Spleen (tissue), 11 donors: ENCODE measurements around the gene CAMK1D. TPM values are rescaled to one million over a fixed set of nuclear protein-coding genes. Genes with fewer than 3 reads are reported as not detected.

Experiments used
- DNase-seq: peaks from one replicate; pipeline ENCODE4 v3.0.0-alpha.2; 2020
- H3K27ac ChIP-seq, 8 donors: fragments of 200-600 bp; sonication (generic) in 7 of 8; 1 replicate in 4 of 8; 2 replicates in 4 of 8; pipeline versions ENCODE4 v1.5.0 to v1.8.0; 2016 to 2021; ENCODE audit warnings: inconsistent platforms in 4 of 8, mild to moderate bottlenecking in 4 of 8, moderate library complexity in 1 of 8
- H3K27me3 ChIP-seq, 7 donors: fragments of 200-600 bp; sonication (generic) in 6 of 7; replicated peaks in 1 of 7; 1 replicate in 4 of 7; 2 replicates in 3 of 7; pipeline versions ENCODE4 v1.5.0 to v1.8.0; 2016 to 2021; ENCODE audit warnings: inconsistent platforms in 3 of 7, mild to moderate bottlenecking in 1 of 7
- H3K36me3 ChIP-seq, 6 donors: fragments of 200-600 bp; sonication (generic) in 5 of 6; 1 replicate in 4 of 6; 2 replicates in 2 of 6; pipeline versions ENCODE4 v1.5.0 to v1.8.0; 2016 to 2021; ENCODE audit warnings: inconsistent platforms in 2 of 6
- H3K4me1 ChIP-seq, 6 donors: fragments of 200-600 bp; sonication (generic) in 5 of 6; 1 replicate in 3 of 6; 2 replicates in 3 of 6; pipeline versions ENCODE4 v1.5.0 to v1.8.0; 2016 to 2021; ENCODE audit warnings: inconsistent platforms in 3 of 6
- H3K4me3 ChIP-seq, 8 donors: fragments of 200-600 bp; sonication (generic) in 7 of 8; 1 replicate in 4 of 8; 2 replicates in 4 of 8; pipeline versions ENCODE4 v1.5.0 to v1.8.0; 2016 to 2021; ENCODE audit warnings: inconsistent platforms in 4 of 8, mild to moderate bottlenecking in 4 of 8, moderate library complexity in 2 of 8
- H3K9me3 ChIP-seq, 8 donors: fragments of 200-600 bp; sonication (generic) in 7 of 8; 1 replicate in 4 of 8; 2 replicates in 4 of 8; pipeline versions ENCODE4 v1.5.0 to v1.8.0; 2016 to 2021; ENCODE audit warnings: inconsistent platforms in 4 of 8
- CTCF ChIP-seq, 11 experiments: fragments of 200-600 bp in 7 of 11; fragments of 450-650 bp in 4 of 11; sonication (generic) in 4 of 11; IDR thresholded peaks in 8 of 11; conservative IDR thresholded peaks in 3 of 11; 1 replicate in 7 of 11; 2 replicates in 4 of 11; pipeline versions ENCODE4 v1.4.0 to v1.8.0; 2016 to 2021; ENCODE audit warnings: antibody characterized with exemption in 11 of 11, inconsistent platforms in 4 of 11, mild to moderate bottlenecking in 1 of 11
- POLR2A ChIP-seq, 3 donors: fragments of 450-650 bp; IDR thresholded peaks; one replicate each; pipeline ENCODE4 v1.5.1; 2017; ENCODE audit warnings: antibody characterized with exemption in 3 of 3, mild to moderate bottlenecking in 1 of 3
- POLR2AphosphoS5 ChIP-seq, 3 donors: sonication (generic); formaldehyde crosslinking; IDR thresholded peaks; one replicate each; pipeline ENCODE4 v1.5.1; 2017; ENCODE audit warnings: antibody characterized with exemption in 3 of 3
- WGBS, 5 donors: extraction: QIAGEN DNeasy Blood & Tissue Kit in 3 of 5; methylation state at CpG; one replicate each; pipeline versions ENCODE4 v1.1.5 to v1.1.7; 2013 to 2018; 5-methylcytosine and 5-hydroxymethylcytosine counted together
- intact Hi-C: fragments of 100-400 bp; cut with DNase I; formaldehyde crosslinking; loops from one replicate; pipeline ENCODE4 v1.15.0; 2023; ENCODE audit warnings: low total_unique reads
- polyA plus RNA-seq, 3 donors: library from polyadenylated mRNA; stranded (reverse); fragments of 200-250 nt; gene quantifications; one replicate each; pipeline ENCODE4 v1.2.1, GENCODE V29; 2013
- total RNA-seq, 7 donors: library from RNA; depleted of rRNA in 3 of 7; stranded (reverse); fragments of >200 nt in 3 of 7; fragmentation: NEBNext Ultra II Directional in 4 of 7; extraction: Animal tissue kit (Norgen Biotek cat#: 25700) in 4 of 7; gene quantifications; one replicate each; pipeline versions ENCODE4 v1.1.0 to v1.2.1, GENCODE V29; 2016 to 2021
- donor health status: healthy with polysubstance abuse.
- donor health status: DM: no; HTN: no; CAD: no; lungs with moderate emphysema.
- donor health status: DM: no; HTN: no; CAD: no.
- donor health status: Bipolar disorder and iron deficiency.
- donor health status: healthy.
- donor health status: DM: no; HTN: no; CAD: no.
- donor health status: DM: yes; HTN: yes; CAD: no.

Gene CAMK1D
- total and polyA plus RNA-seq, 10 donors = 6.8 to 34.5 (median 20.0) TPM

GRCh38 chr10:12769323-12770044, 420.1 kb downstream of the CAMK1D start:
- H3K27me3 ChIP-seq = no peaks in the 10 kb centered on the region
- 82 to 90% (median 86%) methylated on average over 14 of the region's 14 CpGs for WGBS, 5 donors
- intact Hi-C loops = no loop called here
- H3K36me3 ChIP-seq = peaks cover 0 to 44% (median 6%) of the 10 kb centered on the region in 6 donors
- DNase-seq = no peak
- no peak for TF ChIP-seq CTCF (IDR thresholded peaks at IDR 0.05 in 8 of 11, conservative IDR thresholded peaks at IDR 0.05 in 3 of 11)
- no peak for TF ChIP-seq POLR2AphosphoS5 (IDR thresholded peaks at IDR 0.05)
- TF ChIP-seq POLR2A (IDR thresholded peaks at IDR 0.05) = no peak
- H3K4me3 ChIP-seq = no peak overlapping the region
- no peaks in the 10 kb centered on the region for H3K9me3 ChIP-seq
- no peak overlapping the region for H3K27ac ChIP-seq
- H3K4me1 ChIP-seq = peaks cover 0 to 9% (median 3%) of the 10 kb centered on the region in 6 donors

- H3K4me1 ChIP-seq = peaks cover 0 to 9% (median 3%) of the 10 kb centered on the region in 6 donors
- H3K4me3 ChIP-seq = no peak overlapping the region
- DNase-seq = no peak
- TF ChIP-seq CTCF (IDR thresholded peaks at IDR 0.05 in 8 of 11, conservative IDR thresholded peaks at IDR 0.05 in 3 of 11) (no peak), POLR2A (IDR thresholded peaks at IDR 0.05) (no peak), POLR2AphosphoS5 (IDR thresholded peaks at IDR 0.05) (no peak)
- intact Hi-C loops = no loop called here
- H3K9me3 ChIP-seq = no peaks in the 10 kb centered on the region
- 91 to 93% (median 92%) methylated on average over 19 of the region's 19 CpGs for WGBS, 5 donors
- H3K27me3 ChIP-seq = no peaks in the 10 kb centered on the region
- H3K36me3 ChIP-seq = peaks cover 0 to 48% (median 6%) of the 10 kb centered on the region in 6 donors
- no peak overlapping the region for H3K27ac ChIP-seq
Observed at GRCh38 chr10:12771981-12772760, 422.8 kb downstream of the CAMK1D start.

DNA sequence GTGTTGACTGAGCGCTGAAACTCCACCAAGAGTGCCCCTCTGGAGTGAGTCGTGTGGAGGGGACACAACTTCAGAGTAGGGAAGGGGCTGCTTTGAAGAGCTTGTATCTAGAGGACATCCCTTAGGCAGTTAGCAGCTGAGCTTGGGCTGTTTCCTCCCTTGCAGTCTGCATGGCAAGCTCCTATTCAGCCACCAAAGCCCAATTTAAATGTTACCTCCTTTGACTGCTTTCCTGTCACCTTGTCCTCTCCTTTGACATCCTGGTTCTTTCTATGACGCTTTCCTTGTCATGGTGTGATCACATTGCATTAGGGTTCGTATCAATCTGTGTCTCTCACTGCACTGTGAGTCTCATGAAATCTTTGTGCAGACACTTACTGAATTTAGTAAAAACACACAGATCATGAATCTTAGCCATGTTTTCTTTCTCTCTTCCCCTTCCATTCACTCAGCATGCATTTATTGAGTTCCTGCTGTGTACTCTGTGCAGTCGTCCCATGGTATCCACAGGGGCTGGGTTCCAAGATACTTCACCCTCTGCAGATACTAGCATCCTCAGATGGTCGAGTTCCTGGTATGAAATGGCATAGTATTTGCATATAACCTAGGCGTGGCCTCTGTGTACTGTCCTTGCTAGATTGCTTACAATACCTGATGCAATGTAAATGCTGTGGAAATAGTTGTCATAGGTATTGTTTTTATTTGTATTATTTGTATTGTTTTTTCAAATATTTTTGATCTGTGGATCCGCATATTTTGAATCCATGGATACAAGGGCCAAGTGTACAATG, 423.6 kb downstream of the CAMK1D start:
- no peak overlapping the region for H3K27ac ChIP-seq
- H3K4me3 ChIP-seq = no peak overlapping the region
- 84 to 91% (median 88%) methylated on average over 8 of the region's 8 CpGs for WGBS, 5 donors
- no peaks in the 10 kb centered on the region for H3K27me3 ChIP-seq
- peaks cover 0 to 50% (median 6%) of the 10 kb centered on the region in 6 donors for H3K36me3 ChIP-seq
- H3K9me3 ChIP-seq = no peaks in the 10 kb centered on the region
- DNase-seq = no peak
- H3K4me1 ChIP-seq = peaks cover 0 to 9% (median 3%) of the 10 kb centered on the region in 6 donors
- intact Hi-C loops = no loop called here
- TF ChIP-seq CTCF (IDR thresholded peaks at IDR 0.05 in 8 of 11, conservative IDR thresholded peaks at IDR 0.05 in 3 of 11) (no peak), POLR2AphosphoS5 (IDR thresholded peaks at IDR 0.05) (no peak), POLR2A (IDR thresholded peaks at IDR 0.05) (no peak)
